GM19455 (cell line): ENCODE results near the gene TIMM23.
"Not testable (repeated sequence)": the region's sequence is repeated elsewhere in the genome, so short reads cannot be mapped to it uniquely, and the experiment has no call there.

Source experiments
- ATAC-seq: cut with Tn5 transposase; IDR thresholded peaks from one replicate; pipeline ENCODE4 v1.9.1; 2021; ENCODE audit not compliant: unreplicated experiment

The TIMM23 gene

DNA sequence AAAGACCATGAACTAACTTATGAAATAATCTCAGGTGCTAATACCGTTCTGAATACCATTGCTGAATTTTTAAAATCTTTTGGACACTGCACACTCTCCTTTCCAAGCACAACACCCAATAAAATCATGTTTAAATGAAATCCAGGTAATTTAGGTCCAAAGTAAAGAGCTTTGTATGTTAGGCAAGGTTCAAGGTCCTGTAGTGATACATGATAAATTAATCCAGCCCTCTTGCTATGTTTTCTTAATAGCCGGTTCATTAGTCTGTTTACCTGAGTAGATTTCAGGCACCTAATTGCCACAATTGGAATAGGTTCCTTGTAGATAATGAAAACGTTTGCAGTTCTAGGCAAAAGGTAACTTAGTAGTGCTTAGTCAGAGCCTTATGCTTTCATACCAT lies 13.3 kb downstream of the TIMM23 start:
- ATAC-seq, result not testable (repeated sequence)

DNA sequence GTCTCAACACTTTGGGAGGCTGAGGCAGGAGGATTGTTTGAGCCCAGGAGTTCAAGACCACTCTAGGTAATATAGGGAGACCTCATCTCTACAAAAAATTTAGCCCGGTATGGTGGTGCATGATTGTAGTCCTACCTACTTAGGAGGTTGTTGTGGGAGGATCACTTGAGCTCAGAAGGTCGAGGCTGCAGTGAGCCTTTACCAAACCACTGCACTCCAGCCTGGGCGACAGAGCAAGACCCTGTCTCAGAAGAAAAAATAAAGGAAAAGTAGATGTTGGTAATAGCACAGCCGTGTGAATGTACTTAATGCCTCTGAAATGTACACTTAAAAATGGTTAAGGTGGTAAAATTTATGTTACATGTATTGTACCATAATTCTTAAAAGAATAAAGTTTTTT lies 25.3 kb downstream of the TIMM23 start:
- no peak for ATAC-seq

- ATAC-seq, result no peak
Measured at GRCh38 chr10:45997994-45998763, 25.9 kb downstream of the TIMM23 start.

DNA sequence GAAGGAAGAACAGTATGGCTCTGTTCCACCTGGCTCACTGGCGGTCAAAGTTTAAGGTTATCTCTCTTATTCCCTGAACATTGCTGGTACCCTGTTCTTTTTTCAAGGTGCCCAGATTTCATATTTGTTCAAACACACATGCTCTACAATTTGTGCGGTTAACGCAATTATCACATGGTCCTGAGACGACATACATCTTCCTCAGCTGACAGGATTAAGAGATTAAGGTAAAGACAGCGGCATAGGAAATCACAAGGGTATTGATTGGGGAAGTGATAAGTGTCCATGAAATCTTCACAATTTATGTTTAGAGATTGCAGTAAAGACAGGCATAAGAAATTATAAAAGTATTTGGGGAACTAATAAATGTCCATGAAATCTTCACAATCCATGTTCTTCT lies 27.7 kb downstream of the TIMM23 start:
- ATAC-seq, result not testable (repeated sequence)

- no peak for ATAC-seq
Measured at GRCh38 chr10:46000538-46000937, 28.2 kb downstream of the TIMM23 start.

- no peak for ATAC-seq
Measured at GRCh38 chr10:46001187-46001756, 29.0 kb downstream of the TIMM23 start.

DNA sequence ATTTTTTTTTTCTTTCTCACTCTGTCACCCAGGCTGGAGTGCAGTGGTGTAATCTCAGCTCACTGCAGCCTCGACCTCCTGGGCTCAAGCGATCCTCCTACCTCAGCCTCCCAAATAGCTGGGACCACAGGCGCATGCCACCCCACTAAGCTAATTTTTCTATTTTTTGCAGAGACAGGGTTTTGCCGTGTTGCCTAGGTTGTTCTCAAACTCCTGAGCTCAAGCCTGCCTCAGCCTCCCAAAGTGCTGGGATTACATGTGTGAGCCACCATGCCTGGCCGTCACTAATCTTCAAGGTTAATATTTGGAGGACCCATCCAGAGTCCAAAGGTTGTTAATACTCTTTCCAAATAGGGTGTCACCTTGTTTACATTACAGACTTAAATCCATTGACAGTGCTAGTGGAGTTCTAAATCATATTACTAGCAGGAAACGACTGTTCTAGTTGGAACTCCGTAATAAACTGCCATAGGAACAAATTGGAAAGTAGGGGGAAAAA lies 29.9 kb downstream of the TIMM23 start:
- not testable (repeated sequence) for ATAC-seq

- no peak for ATAC-seq
Measured at GRCh38 chr10:46002916-46003693, 30.8 kb downstream of the TIMM23 start.

DNA sequence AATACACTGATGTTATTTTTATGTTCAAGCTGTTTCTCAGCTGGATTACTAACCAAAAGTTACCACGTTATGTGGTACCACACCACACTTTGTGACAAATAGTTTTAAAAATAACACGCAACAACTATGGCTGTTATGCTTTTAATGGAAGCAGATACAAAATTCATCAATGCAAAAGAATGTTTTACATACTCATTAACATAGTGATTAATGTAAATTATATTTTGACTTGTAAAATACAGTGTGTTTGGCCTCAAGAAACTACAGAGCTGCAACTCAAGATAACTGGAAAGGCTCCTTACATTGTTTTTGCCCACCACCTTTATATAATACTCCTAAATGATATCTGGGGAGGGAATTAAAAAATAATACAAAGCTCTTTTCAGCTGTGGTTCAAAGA lies 32.7 kb downstream of the TIMM23 start:
- no peak for ATAC-seq

DNA sequence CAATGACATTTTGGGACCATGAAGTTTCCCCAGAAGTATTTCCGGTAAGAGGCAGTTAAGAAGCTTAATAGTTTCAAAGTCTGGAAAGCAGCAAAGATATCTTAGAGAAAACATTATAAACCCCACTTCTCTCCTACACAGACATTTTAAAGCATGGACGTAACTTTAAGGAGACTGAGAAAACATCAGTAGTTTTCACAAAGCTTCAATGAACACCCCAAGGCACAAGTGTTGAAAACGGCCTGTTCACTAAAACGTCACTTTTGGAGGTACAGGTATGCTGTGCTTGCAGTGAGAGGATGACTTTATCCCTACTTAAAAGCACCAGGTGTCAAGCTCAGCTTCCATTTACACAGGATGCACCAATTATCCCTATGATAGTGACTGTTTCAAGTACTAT lies 33.1 kb downstream of the TIMM23 start:
- ATAC-seq, result no peak

GRCh38 chr10:46006219-46006618 lies 33.9 kb downstream of the TIMM23 start:
- ATAC-seq, result no peak

- ATAC-seq, result no peak
Measured at GRCh38 chr10:46012746-46013145, 40.5 kb downstream of the TIMM23 start.

DNA sequence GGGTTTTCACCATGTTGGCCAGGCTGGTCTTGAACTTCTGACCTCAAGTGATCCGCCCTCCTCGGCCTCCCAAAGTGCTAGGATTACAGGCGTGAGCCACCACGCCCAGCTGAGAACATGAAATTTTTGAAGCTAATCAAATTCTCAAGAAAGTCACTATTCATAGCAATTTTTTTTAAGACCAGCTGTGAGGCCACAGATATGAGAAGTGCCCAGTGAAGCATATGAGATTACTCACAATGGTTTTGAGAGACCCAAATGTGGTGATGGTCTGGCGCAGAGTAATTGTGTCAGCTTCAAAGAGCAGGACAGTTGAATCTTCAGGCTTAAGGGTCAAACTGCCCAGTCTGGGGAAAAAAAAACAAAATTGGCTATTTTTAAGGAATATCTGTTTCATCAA lies 41.9 kb downstream of the TIMM23 start:
- no peak for ATAC-seq

DNA sequence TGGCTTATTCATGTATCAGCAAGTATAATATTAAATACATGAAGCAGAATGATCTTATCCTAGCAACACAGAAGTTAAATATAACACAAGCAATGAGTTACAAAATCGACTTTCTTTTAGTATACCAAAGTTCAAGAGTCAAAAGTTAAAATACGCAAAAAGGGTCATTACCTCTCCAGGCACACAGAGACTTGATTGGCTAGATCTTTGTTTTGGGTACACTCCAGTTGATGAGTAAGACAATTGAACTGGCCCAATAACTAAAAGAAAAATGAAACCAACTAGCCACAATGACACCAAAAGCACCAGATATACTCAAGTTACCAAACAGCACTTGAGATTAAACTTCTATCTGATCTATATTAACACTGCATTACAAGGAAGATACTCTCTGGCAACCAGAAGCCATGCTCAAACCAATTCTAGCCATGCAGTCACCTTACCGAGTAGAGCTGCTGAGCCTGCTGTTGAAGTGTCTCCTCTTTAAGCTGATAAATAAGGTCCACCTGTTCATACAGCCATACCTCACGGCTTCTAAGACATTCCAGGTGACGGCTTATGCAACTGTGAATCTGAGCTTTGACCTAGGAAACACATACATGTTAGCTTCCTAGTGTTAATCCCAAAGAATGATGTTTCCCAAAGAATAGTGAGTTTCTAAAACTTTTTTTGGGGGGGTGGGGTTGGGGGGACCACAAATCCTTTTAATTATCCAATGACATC lies 42.6 kb downstream of the TIMM23 start:
- no peak for ATAC-seq

- no peak for ATAC-seq
Measured at GRCh38 chr10:46016190-46016589, 43.9 kb downstream of the TIMM23 start.

DNA sequence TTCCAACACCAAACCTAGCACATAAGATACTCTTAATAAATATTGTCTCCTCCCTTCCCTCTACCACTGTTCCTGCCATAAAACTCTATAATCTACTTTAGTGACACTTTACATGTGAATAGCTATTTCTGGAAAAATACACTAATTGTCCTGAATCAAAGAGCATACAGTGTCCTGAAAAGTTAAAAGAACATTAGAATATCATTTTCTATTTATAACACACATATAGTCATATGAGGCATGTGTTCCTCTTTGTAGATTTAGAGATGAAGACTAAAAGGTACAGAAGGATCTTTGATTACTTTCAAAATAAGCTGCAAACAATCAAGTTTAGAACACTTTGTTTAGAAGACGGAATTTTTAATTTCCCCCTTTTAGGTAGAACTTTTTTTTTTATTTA lies 44.5 kb downstream of the TIMM23 start:
- no peak for ATAC-seq

GRCh38 chr10:46017733-46018132 lies 45.4 kb downstream of the TIMM23 start:
- ATAC-seq, result no peak

DNA sequence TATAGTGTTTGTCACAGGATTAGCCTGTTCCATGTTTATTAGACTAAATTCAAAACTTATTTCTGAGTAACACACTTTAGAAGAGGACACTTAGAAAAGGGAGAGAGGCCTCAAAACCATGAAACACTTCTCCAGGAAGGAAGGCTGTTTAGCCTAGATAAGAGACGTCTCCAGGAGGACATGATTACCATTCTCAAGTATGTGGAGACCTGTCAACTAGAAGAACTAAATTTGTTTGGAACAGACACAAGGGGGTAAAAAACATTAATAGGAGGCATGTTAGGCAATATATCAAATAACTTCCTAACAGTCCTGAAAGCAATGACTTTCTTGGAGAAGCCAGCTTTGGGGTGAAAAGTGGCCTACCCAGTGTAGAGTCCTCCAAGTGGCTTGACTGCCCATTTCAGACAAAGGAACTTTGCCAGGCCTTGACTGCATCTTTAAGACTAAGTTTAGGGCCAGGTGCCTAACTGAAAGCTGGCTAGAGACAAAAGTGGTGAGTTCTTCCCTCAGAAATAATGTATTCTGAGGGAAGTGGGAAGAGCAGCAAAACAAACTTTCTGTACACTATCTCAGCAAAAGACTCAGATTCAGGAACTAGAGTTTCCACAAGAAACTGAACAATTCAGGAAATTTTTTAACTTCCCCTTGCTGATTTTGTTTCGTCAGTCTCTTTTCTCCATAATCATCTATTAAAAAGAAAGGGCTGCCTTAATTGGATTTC lies 46.3 kb downstream of the TIMM23 start:
- ATAC-seq, result no peak

DNA sequence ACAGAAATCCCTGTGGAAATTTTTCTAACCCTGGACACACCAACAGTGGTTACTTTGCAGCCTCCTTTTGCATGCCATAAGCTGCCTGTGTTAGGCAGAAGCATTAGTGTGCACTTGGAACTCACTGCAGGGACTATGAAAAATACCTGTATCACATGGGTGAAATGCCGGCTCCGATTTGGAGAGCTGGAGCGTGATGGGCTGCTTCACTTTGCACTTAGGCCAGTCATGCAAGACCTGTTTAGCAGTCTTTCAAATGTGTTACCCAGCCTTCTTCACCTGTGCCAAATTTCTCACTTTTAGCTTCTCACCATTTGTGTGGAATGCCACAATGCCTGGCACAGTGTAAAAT lies 46.9 kb downstream of the TIMM23 start:
- ATAC-seq, result no peak

- ATAC-seq, result no peak
Measured at GRCh38 chr10:46019569-46020343, 47.5 kb downstream of the TIMM23 start.
